Gastrocnemius medialis (tissue), 4 donors: ENCODE results near the gene SUSD4.

ENCODE experiments used
- CTCF ChIP-seq, 5 experiments: fragments of 450-650 bp in 3 of 5; fragments of 200-600 bp in 2 of 5; sonication (generic) in 2 of 5; IDR thresholded peaks in 4 of 5; conservative IDR thresholded peaks in 1 of 5; 1 replicate in 4 of 5; 2 replicates in 1 of 5; pipeline ENCODE4 v1.5.1; 2016 to 2019; ENCODE audit warnings: antibody characterized with exemption in 5 of 5, mild to moderate bottlenecking in 3 of 5, moderate library complexity in 3 of 5
- POLR2A ChIP-seq, 2 donors: fragments of 450-650 bp; IDR thresholded peaks; one replicate each; pipeline ENCODE4 v1.6.1; 2017; ENCODE audit warnings: antibody characterized with exemption in 2 of 2, mild to moderate bottlenecking in 2 of 2, moderate library complexity in 2 of 2

- TF ChIP-seq POLR2A (IDR thresholded peaks at IDR 0.05) (no peak), CTCF (IDR thresholded peaks at IDR 0.05 in 4 of 5, conservative IDR thresholded peaks at IDR 0.05 in 1 of 5) (no peak)
These were observed 48.3 kb downstream of the SUSD4 start for GRCh38 chr1:223315665-223316064.
